Body of pancreas (tissue), 4 donors: ENCODE measurements around the gene HBB.

ENCODE experiments used
- POLR2A ChIP-seq, 3 donors: fragments of 450-650 bp; IDR thresholded peaks; one replicate each; pipeline ENCODE4 v1.6.1; 2016; ENCODE audit warnings: antibody characterized with exemption in 3 of 3, mild to moderate bottlenecking in 2 of 3
- TF ChIP-seq, protein P1 (sequence below), 7 experiments: fragments of 450-650 bp in 4 of 7; fragments of 200-600 bp in 3 of 7; sonication (generic) in 3 of 7; IDR thresholded peaks; one replicate each; pipeline ENCODE4 v1.5.1; 2016 to 2019; ENCODE audit warnings: antibody characterized with exemption in 7 of 7

DNA sequence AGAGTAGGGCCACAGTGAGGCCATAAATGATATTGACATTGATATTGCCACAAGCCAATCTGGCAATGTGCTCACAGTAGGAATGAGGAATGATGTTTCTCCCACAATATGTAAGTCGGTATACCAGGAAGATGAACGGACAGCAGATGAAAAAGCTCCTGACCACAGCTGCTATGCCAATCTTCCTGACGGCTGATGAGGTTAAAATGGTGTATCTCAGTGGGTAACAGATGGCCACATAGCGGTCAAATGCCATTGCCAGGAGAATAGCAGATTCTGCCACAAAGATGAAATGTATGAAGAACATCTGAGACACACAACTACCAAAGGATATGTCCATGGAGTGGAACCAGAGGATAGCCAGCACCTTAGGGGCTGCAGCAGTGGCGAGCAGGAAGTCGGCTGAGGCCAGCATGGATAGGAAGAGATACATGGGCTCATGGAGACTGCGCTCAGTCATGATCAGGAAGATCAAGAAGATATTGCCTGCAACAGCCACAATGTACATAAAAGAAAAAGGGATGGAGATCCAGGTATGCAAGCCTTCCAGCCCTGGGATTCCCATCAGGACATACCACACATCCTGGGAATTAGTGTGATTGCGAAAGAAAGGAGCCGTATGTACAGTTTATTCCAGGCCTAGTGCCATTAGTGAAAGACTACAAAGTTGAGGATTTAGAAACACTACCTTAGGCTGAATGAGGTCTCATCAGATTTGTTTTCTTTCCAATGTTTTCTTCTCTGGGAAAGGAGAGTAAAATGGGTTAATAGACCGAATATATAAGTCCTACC is 48.6 kb downstream of the HBB start:
- TF ChIP-seq, protein P1, sequence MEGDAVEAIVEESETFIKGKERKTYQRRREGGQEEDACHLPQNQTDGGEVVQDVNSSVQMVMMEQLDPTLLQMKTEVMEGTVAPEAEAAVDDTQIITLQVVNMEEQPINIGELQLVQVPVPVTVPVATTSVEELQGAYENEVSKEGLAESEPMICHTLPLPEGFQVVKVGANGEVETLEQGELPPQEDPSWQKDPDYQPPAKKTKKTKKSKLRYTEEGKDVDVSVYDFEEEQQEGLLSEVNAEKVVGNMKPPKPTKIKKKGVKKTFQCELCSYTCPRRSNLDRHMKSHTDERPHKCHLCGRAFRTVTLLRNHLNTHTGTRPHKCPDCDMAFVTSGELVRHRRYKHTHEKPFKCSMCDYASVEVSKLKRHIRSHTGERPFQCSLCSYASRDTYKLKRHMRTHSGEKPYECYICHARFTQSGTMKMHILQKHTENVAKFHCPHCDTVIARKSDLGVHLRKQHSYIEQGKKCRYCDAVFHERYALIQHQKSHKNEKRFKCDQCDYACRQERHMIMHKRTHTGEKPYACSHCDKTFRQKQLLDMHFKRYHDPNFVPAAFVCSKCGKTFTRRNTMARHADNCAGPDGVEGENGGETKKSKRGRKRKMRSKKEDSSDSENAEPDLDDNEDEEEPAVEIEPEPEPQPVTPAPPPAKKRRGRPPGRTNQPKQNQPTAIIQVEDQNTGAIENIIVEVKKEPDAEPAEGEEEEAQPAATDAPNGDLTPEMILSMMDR (IDR thresholded peaks at IDR 0.05) = no peak
- TF ChIP-seq POLR2A (IDR thresholded peaks at IDR 0.05) = no peak
